ENCODE measurements around the gene CACNA1C. TPM values are rescaled to one million over a fixed set of nuclear protein-coding genes. Genes with fewer than 3 reads are reported as not detected.

The CACNA1C gene
- total RNA-seq, 4 donors from 2014 or later = 2.9 to 5.3 (median 4.3) TPM

DNA sequence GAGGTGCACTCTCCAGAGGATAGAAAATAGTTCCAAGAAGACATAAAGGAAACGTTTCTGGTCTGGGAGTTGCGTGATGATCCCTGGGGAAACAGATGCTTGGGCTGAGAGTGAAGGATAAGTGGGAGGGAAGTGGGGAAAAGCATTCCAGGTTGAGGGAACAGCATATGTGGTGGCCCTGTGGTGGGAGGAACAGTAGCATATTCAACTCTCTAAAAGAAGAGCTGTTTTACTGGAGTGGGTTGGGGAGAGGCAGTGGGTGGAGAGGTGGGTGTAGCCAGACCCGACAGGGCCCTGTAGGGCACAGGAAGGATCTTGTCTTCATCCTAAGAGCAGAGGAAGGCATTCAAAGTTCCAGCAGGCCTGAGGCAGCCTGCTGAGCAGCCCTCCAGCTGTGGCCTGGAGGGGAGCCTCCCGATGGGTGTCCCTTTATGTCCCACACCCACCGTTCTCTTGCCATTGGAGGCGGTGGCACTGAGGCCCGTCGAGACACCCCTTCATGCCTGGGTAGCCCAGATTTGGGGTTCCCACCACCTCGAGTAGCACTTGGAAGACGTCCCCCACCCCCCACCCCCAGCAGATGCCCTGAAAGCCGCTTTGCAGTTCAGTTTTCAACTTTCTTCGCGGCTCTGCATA, 431.5 kb downstream of the CACNA1C start:
- TF ChIP-seq CTCF (IDR thresholded peaks at IDR 0.05; ENCODE audit: low read depth) = no peak

- no peak for TF ChIP-seq CTCF (IDR thresholded peaks at IDR 0.05; ENCODE audit: low read depth)
These were observed 432.9 kb downstream of the CACNA1C start for GRCh38 chr12:2485681-2486080.

- TF ChIP-seq CTCF (IDR thresholded peaks at IDR 0.05; ENCODE audit: low read depth) = no peak
These were observed 434.0 kb downstream of the CACNA1C start for GRCh38 chr12:2486796-2487195.

DNA sequence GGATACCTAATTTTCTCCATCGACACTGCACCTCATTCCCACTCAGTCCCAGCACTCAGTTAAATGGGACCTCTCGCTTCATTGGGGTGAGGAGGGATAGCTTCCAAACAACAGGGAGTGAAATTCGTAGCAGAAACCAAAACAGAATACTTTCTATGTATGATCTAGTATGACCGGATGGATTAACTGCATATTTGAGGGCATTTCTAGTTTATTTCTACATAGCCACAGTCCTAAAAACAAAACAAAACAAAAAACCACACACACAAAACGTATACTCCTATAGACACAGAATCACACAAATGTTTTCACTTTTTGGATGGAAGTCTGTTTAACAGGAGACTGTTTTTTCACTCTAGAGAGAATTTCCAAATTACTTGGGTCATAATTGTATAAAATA, 434.5 kb downstream of the CACNA1C start:
- no peak for TF ChIP-seq CTCF (IDR thresholded peaks at IDR 0.05; ENCODE audit: low read depth)

GRCh38 chr12:2488131-2488530, 435.3 kb downstream of the CACNA1C start:
- TF ChIP-seq CTCF (IDR thresholded peaks at IDR 0.05; ENCODE audit: low read depth) = no peak

DNA sequence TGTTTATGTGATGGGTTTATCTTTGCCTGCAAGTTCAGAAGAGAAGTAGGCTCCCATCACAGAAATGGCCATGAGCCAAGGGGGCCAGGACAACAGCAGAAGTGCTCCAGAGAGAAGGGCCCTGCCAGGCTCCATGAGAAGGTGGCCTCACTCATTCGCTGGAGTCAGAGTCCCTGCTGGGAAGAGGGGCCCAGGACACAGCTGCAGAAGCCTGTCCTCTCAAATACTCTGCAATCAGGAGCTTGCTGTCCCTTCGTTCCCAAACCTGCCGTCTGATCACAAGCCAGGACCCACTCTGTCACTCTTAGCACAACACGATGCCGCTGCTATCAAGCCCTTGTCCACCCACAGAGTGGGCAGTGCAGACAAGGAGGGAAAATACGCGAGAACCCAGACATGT, 435.8 kb downstream of the CACNA1C start:
- TF ChIP-seq CTCF (IDR thresholded peaks at IDR 0.05; ENCODE audit: low read depth) = no peak

DNA sequence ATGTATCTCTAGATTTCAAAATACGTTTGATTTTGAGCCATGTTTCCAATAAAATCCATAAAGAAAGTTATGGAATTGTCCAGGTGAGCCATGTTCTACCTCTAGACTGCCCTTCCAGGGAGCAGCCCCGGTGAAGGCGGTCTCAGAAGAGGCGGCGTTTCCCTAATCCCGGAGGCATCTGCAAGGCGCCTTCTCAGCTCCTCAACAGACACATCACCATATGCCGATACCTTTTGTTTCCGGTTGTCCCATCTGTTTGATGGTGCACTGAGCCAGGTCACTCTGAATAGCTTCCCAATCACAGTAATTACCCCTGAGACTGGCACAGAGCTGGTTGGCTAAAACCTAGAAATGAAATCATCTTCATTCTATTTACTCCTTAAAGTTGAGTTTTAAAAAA, 436.5 kb downstream of the CACNA1C start:
- no peak for TF ChIP-seq CTCF (IDR thresholded peaks at IDR 0.05; ENCODE audit: low read depth)
